ENCODE data around the gene NIM1K. TPM values are rescaled to one million over a fixed set of nuclear protein-coding genes. Genes with fewer than 3 reads are reported as not detected.
A peak's percentile ranks its signal among the peaks of the same experiment; 100 is the strongest.

NIM1K gene
- total RNA-seq, 3 donors from 2014 or later (not counting 1 experiment from before 2014, with no cell fraction given): 0.28 to 0.40 (median 0.36) TPM

DNA sequence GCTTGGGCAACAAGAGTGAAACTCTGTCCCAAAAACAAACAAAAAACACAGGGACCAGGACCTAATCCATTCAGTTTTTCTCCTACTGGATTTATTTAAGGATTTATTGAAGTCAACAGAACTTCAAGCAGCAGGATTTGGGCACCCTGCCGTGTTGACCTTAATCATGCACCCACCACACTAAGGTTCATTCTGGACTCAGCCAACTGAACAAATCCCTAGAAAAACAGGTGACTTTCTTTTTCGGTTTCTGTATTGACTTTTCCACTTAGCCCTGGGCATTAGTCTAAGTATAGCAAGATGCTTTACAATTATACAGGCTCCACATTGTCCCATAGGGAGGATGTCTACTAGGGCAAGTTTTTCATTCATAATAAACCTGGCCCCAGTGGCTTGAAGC is 41.3 kb upstream of the NIM1K start:
- TF ChIP-seq, protein P1, sequence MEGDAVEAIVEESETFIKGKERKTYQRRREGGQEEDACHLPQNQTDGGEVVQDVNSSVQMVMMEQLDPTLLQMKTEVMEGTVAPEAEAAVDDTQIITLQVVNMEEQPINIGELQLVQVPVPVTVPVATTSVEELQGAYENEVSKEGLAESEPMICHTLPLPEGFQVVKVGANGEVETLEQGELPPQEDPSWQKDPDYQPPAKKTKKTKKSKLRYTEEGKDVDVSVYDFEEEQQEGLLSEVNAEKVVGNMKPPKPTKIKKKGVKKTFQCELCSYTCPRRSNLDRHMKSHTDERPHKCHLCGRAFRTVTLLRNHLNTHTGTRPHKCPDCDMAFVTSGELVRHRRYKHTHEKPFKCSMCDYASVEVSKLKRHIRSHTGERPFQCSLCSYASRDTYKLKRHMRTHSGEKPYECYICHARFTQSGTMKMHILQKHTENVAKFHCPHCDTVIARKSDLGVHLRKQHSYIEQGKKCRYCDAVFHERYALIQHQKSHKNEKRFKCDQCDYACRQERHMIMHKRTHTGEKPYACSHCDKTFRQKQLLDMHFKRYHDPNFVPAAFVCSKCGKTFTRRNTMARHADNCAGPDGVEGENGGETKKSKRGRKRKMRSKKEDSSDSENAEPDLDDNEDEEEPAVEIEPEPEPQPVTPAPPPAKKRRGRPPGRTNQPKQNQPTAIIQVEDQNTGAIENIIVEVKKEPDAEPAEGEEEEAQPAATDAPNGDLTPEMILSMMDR (IDR thresholded peaks at IDR 0.05): no peak
- Histone ChIP-seq H3K4me3 (ENCODE audit: low read length) (no peak overlapping the region), H3K27me3 (ENCODE audit: control insufficient read depth, insufficient read depth, low read length) (no peaks in the 10 kb centered on the region), H3K27ac (ENCODE audit: low read length) (no peak overlapping the region), H3K4me1 (ENCODE audit: control insufficient read depth, insufficient read depth, low read length) (no peaks in the 10 kb centered on the region), H3K9me3 (ENCODE audit: control insufficient read depth, insufficient read depth, low read length) (no peaks in the 10 kb centered on the region), H3K36me3 (ENCODE audit: control insufficient read depth, insufficient read depth, low read length) (peaks cover 12% of the 10 kb centered on the region)
- 100% methylated on average over 2 of the region's 2 CpGs for WGBS (ENCODE audit: insufficient coverage)
- ATAC-seq (no peak), DNase-seq (no peak)
- H3K36me3 Mint-ChIP-seq: no peaks in the 10 kb centered on the region
- intact Hi-C loops (cut with micrococcal nuclease): no loop called here
- no peaks in the 10 kb centered on the region for H3K9me3 Mint-ChIP-seq
- H3K27ac Mint-ChIP-seq: no peak overlapping the region
- H3K4me3 Mint-ChIP-seq: no peak overlapping the region
- H3K27me3 Mint-ChIP-seq (ENCODE audit: low read depth in 2 of 2): no peaks in the 10 kb centered on the region
- peaks cover 12 to 18% of the 10 kb centered on the region in 2 donors for H3K4me1 Mint-ChIP-seq

DNA sequence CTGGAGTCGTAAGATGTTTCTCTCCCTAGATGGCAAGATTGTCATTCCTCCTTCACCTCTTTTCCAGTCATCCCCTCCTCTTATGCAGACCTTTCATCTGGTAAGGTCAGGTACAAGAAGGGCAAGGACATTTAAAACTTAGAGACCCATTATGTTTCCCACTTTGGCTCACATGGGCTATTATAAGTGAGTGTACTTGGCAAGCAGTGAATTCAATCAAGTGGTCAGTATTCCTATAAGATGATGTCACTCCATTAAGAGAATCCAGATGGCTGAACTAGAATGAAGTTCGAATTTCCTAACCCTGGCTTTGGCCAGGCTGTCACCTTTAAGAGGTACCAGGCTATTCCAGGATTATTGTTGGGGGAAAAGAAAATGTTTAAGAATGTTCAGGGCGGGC is 39.1 kb upstream of the NIM1K start:
- Histone ChIP-seq H3K36me3 (ENCODE audit: control insufficient read depth, insufficient read depth, low read length) (peaks cover 6% of the 10 kb centered on the region), H3K9me3 (ENCODE audit: control insufficient read depth, insufficient read depth, low read length) (no peaks in the 10 kb centered on the region), H3K27ac (ENCODE audit: low read length) (no peak overlapping the region), H3K4me3 (ENCODE audit: low read length) (no peak overlapping the region), H3K27me3 (ENCODE audit: control insufficient read depth, insufficient read depth, low read length) (no peaks in the 10 kb centered on the region), H3K4me1 (ENCODE audit: control insufficient read depth, insufficient read depth, low read length) (no peaks in the 10 kb centered on the region)
- 96% methylated on average over 3 of the region's 3 CpGs for WGBS (ENCODE audit: insufficient coverage)
- Mint-ChIP-seq H3K27ac (no peak overlapping the region), H3K27me3 (ENCODE audit: low read depth in 2 of 2) (no peaks in the 10 kb centered on the region), H3K4me3 (no peak overlapping the region), H3K4me1 (peaks cover 17 to 27% of the 10 kb centered on the region in 2 donors), H3K9me3 (no peaks in the 10 kb centered on the region), H3K36me3 (no peaks in the 10 kb centered on the region)
- ATAC-seq (no peak), DNase-seq (no peak)
- TF ChIP-seq, protein P1 (IDR thresholded peaks at IDR 0.05): no peak
- intact Hi-C loops (cut with micrococcal nuclease): no loop called here

DNA sequence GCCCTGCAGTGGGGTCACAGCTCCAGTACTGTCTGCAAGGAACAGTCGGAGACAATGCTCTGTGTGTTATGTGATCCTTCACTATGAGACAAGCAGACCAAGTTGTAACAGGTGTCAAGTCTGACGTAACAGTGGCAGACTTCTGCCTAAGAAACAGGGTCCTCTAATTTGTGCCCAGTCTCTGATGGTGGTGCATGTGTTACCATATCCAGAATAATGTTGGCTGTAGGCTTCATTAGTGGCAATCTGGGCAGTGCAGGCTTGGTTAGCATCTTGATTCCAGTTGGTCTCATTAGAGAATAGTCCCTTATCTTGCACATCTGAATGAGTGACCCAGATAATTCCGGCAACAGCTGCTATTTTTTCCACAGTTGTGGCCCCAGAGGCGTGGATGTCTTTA is 37.6 kb upstream of the NIM1K start:
- Mint-ChIP-seq H3K27ac (no peak overlapping the region), H3K4me1 (peaks cover 15 to 27% of the 10 kb centered on the region in 2 donors), H3K27me3 (ENCODE audit: low read depth in 2 of 2) (no peaks in the 10 kb centered on the region), H3K36me3 (no peaks in the 10 kb centered on the region), H3K9me3 (no peaks in the 10 kb centered on the region), H3K4me3 (no peak overlapping the region)
- H3K36me3 ChIP-seq (ENCODE audit: control insufficient read depth, insufficient read depth, low read length): peaks cover 4% of the 10 kb centered on the region
- no peaks in the 10 kb centered on the region for H3K27me3 ChIP-seq (ENCODE audit: control insufficient read depth, insufficient read depth, low read length)
- no peak overlapping the region for H3K27ac ChIP-seq (ENCODE audit: low read length)
- intact Hi-C loops (cut with micrococcal nuclease): no loop called here
- DNase-seq: no peak
- 98% methylated on average over 4 of the region's 4 CpGs for WGBS (ENCODE audit: insufficient coverage)
- no peaks in the 10 kb centered on the region for H3K4me1 ChIP-seq (ENCODE audit: control insufficient read depth, insufficient read depth, low read length)
- no peak for ATAC-seq
- TF ChIP-seq, protein P1 (IDR thresholded peaks at IDR 0.05): no peak
- H3K4me3 ChIP-seq (ENCODE audit: low read length): no peak overlapping the region
- no peaks in the 10 kb centered on the region for H3K9me3 ChIP-seq (ENCODE audit: control insufficient read depth, insufficient read depth, low read length)

GRCh38 chr5:43155394-43156096 is 36.5 kb upstream of the NIM1K start:
- H3K9me3 Mint-ChIP-seq: no peaks in the 10 kb centered on the region
- no peak for DNase-seq
- no peak for ATAC-seq
- no peak overlapping the region for H3K27ac ChIP-seq (ENCODE audit: low read length)
- no peak overlapping the region for H3K4me3 Mint-ChIP-seq
- peaks cover 2% of the 10 kb centered on the region for H3K36me3 ChIP-seq (ENCODE audit: control insufficient read depth, insufficient read depth, low read length)
- H3K27me3 Mint-ChIP-seq (ENCODE audit: low read depth in 2 of 2): no peaks in the 10 kb centered on the region
- no peak overlapping the region for H3K4me3 ChIP-seq (ENCODE audit: low read length)
- intact Hi-C loops (cut with micrococcal nuclease): no loop called here
- no peaks in the 10 kb centered on the region for H3K36me3 Mint-ChIP-seq
- H3K4me1 ChIP-seq (ENCODE audit: control insufficient read depth, insufficient read depth, low read length): no peaks in the 10 kb centered on the region
- H3K9me3 ChIP-seq (ENCODE audit: control insufficient read depth, insufficient read depth, low read length): no peaks in the 10 kb centered on the region
- TF ChIP-seq, protein P1 (IDR thresholded peaks at IDR 0.05): no peak
- 86% methylated on average over 4 of the region's 4 CpGs for WGBS (ENCODE audit: insufficient coverage)
- no peaks in the 10 kb centered on the region for H3K27me3 ChIP-seq (ENCODE audit: control insufficient read depth, insufficient read depth, low read length)
- H3K4me1 Mint-ChIP-seq: peaks cover 12 to 27% of the 10 kb centered on the region in 2 donors
- peak overlapping the region; percentile 60 to 64 for H3K27ac Mint-ChIP-seq

Data from natural killer cell (primary cell).